Kidney epithelial cell (primary cell): ENCODE data around the gene EHMT2. TPM values are rescaled to one million over a fixed set of nuclear protein-coding genes. Genes with fewer than 3 reads are reported as not detected.

Source experiments
- DNase-seq: peaks from one replicate; pipeline ENCODE4 v3.0.0-alpha.2; 2010; ENCODE audit warnings: low read depth
- H3K27me3 ChIP-seq: 2 replicates; pipeline ENCODE4 v1.6.0; 2011; ENCODE audit warnings: low read length; ENCODE audit not compliant: control insufficient read depth, insufficient read depth
- H3K36me3 ChIP-seq: 2 replicates; pipeline ENCODE4 v1.5.1; 2011; ENCODE audit warnings: low read length; ENCODE audit not compliant: control insufficient read depth, insufficient read depth
- H3K4me3 ChIP-seq: 2 replicates; pipeline ENCODE4 v1.5.1; 2011; ENCODE audit warnings: low read depth, mild to moderate bottlenecking, control low read depth, low read length
- total RNA-seq: library from RNA; depleted of rRNA; stranded (reverse); fragments of >200 nt; gene quantifications from 2 replicates; pipeline ENCODE4 v1.2.3, GENCODE V29; 2015
- TF ChIP-seq, protein P1 (sequence below): IDR thresholded peaks from 2 replicates; pipeline ENCODE4 v1.5.1; 2011; ENCODE audit warnings: mild to moderate bottlenecking, moderate library complexity, low read length, control low read depth, inconsistent platforms; ENCODE audit not compliant: insufficient read depth, poor library complexity, severe bottlenecking

EHMT2 gene
- total RNA-seq, 1 donor from 2014 or later = 59.3 TPM

DNA sequence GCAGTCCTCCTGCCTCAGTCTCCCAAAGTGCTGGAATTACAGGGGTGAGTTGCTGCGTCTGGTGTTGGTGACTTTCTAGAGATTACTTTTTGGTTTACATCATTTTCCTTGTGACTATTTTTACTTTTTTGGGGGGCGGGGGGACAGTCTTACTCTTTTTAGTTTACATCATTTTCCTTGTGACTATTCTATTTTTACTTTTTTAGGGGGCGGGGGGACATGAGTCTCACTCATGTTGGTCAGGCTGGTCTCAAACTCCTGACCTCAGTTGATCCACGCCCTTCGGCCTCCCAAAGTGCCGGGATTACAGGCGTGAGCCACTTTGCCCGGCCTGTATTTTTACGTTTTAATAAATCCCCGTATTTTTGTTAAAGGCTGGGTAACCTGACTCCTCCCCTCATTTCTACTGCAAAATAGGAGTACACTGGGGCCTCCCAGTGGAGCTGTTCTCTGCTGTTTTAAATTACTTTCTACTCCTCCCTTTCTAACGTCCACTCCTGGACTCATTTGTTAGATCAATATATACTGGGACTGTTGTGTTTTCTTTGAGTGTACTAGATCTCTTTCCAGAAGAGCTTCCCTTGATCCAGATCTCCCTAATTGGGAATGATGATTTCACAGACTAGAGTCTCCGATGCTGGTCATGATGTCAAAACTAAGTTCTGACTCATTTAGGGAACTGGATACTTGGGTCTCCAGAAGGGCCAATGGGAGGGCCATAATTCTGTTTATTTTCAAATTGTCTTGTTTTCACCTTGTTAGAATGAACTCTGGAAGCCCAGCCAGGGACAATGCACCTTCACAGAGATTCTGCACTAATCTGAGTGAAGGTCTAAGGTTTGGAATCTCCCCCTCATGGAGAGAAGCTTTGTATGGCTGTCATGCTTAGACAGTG, 60.8 kb downstream of the EHMT2 start:
- TF ChIP-seq, protein P1, sequence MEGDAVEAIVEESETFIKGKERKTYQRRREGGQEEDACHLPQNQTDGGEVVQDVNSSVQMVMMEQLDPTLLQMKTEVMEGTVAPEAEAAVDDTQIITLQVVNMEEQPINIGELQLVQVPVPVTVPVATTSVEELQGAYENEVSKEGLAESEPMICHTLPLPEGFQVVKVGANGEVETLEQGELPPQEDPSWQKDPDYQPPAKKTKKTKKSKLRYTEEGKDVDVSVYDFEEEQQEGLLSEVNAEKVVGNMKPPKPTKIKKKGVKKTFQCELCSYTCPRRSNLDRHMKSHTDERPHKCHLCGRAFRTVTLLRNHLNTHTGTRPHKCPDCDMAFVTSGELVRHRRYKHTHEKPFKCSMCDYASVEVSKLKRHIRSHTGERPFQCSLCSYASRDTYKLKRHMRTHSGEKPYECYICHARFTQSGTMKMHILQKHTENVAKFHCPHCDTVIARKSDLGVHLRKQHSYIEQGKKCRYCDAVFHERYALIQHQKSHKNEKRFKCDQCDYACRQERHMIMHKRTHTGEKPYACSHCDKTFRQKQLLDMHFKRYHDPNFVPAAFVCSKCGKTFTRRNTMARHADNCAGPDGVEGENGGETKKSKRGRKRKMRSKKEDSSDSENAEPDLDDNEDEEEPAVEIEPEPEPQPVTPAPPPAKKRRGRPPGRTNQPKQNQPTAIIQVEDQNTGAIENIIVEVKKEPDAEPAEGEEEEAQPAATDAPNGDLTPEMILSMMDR = no peak
- DNase-seq = no peak
- Histone ChIP-seq H3K4me3 (peak overlapping the region; percentile 99), H3K36me3 (peaks cover 2% of the 10 kb centered on the region), H3K27me3 (no peaks in the 10 kb centered on the region)

DNA sequence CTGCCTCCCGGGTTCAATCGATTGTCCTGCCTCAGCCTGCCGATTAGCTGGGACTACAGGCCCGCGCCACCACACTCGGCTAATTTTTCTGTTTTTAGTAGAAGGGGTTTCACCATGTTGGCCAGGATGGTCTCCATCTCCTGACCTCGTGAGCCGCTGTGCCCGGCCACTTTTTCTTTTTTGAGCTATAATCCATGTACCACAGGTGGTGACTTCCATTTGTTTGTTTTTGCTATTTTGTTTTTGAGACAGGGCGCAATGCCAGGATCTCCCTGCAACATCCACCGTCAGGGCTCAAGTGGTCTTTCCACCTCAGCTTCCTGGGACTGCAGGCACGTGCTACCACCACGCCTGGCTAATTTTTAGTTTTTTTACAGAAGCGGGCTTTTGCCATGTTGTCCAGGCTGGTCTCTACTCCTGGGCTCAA, 61.4 kb downstream of the EHMT2 start:
- no peaks in the 10 kb centered on the region for H3K27me3 ChIP-seq
- peak overlapping the region; percentile 99 for H3K4me3 ChIP-seq
- no peak for DNase-seq
- H3K36me3 ChIP-seq = peaks cover 2% of the 10 kb centered on the region
- TF ChIP-seq, protein P1 = no peak

DNA sequence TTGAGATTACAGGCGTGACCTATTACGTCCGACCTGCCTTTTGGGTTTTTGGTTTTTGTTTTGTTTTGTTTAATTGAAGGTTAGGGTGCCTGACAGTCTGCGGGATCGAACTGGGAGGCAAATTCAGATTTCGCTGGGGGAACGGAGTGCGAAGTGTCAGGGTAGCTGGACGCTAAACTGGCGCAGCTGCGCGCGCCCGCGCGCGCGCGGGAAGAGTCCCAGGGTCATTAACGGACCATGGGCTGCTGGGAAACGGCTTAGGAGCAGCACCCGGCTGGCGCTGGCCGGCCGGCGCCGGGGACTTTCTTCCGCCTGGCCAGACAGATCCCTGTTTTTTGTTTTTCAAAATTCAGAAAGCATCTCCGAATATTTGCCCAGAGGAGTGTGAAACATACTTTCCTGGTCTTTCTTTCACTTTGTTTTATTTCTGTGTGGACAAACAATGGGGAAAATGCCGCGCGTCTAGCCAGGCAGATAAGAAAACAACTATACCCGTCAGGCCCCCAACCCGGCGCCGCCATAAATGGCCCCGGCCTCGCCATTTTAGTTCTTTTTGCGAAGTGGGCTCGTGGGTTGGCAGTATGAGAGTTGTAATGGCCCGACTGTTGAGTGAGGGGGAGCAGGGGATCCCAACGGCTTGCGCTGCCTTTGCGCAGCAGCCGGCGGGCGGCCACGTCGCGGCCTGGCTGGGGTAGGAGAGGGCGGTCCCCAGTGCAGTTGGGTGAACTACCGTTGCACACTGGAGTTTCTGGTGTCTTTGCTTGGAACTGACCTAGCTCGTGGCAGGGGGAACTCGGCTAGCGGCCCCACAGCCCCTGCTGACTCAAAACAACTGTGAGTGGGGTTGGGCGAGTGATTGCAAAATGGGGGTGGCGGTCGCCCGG, 62.9 kb downstream of the EHMT2 start:
- H3K27me3 ChIP-seq = no peaks in the 10 kb centered on the region
- no peaks in the 10 kb centered on the region for H3K36me3 ChIP-seq
- TF ChIP-seq, protein P1 = no peak
- DNase-seq = no peak
- peak overlapping the region; percentile 99 for H3K4me3 ChIP-seq

DNA sequence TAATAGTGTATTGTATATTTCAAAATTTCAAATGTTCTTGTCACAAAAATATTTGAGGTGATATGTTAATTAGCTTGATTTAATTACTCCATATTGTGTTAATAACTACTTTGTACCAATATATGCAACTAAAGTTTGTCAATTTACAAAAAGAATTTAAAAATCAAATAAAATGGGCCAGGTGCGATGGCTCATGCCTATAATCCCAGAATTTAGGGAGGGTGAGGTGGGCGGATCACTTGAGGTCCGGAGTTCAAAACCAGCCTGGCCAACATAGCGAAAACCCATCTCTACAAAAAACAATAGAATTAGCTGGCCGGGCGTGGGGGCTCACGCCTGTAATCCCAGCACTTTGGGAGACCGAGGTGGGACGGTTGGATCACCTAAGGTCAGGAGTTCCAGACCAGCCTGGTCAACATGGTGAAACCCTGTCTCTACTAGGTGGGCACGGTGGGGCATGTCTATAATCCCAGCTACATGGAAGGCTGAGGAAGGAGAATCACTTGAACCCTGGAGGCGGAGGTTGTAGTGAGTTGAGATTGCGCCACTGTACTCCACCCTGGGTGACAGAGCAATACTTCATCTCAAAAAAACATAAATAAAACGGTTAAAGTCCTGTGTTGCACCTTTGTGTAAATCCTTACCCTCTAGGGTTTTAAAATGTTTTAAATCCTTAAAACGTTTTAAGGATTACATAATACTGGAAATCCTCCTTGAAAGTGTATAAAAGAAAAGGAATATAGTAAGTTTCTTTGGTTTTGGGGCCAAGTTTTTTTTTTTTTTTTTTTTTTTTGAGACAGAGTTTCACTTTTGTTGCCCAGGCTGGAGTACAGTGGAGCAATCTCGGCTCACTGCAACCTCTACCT, 65.9 kb downstream of the EHMT2 start:
- no peaks in the 10 kb centered on the region for H3K27me3 ChIP-seq
- H3K36me3 ChIP-seq = no peaks in the 10 kb centered on the region
- DNase-seq = no peak
- H3K4me3 ChIP-seq = peak overlapping the region; percentile 88
- TF ChIP-seq, protein P1 = no peak

DNA sequence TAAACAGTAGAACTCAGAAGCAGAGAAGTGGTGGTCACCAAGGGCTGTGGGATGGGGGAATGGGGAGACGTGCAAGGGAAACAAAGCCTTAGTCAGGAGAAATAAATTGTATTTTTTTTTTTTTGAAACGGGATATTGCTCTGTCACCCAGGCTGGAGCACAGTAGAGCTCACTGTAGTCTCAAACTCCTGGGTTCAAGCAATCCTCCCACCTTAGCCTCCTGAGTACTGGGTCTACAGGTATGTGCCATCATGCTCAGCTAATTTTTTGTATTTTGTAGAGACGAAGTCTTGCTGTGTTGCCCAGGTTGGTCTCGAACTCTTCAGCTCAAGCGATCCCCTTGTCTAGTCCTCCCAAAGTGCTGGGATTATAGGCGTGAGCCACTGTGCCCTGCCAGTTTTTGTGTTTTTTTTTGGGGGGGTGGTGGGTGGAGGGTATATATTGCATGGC, 66.6 kb downstream of the EHMT2 start:
- Histone ChIP-seq H3K36me3 (no peaks in the 10 kb centered on the region), H3K4me3 (peak overlapping the region; percentile 88), H3K27me3 (no peaks in the 10 kb centered on the region)
- TF ChIP-seq, protein P1 = no peak
- no peak for DNase-seq
